Kidney (tissue), 14 donors: Measurements from ENCODE around the gene SLC30A3. TPM values are rescaled to one million over a fixed set of nuclear protein-coding genes. Genes with fewer than 3 reads are reported as not detected.

Experiments used
- DNase-seq, 5 donors: peaks; one replicate each; pipeline ENCODE4 v3.0.0-alpha.2; 2013 to 2020
- FAIRE-seq: peaks from 2 replicates; lab custom pipeline; 2012; peaks lifted over from hg19 to GRCh38; lab: Jason Lieb, UNC
- H3K27ac ChIP-seq, 2 donors: one replicate each; pipeline ENCODE4 v1.7.0; 2013; ENCODE audit warnings: low read depth in 2 of 2, low read length in 2 of 2, inconsistent platforms in 1 of 2
- H3K27me3 ChIP-seq: one replicate; pipeline ENCODE4 v1.7.1; 2013; ENCODE audit warnings: low read length, inconsistent platforms; ENCODE audit not compliant: control insufficient read depth, insufficient read depth
- H3K36me3 ChIP-seq, 3 donors: one replicate each; pipeline versions ENCODE4 v1.7.0 to v1.7.1; 2013; ENCODE audit warnings: low read length in 3 of 3, control low read depth in 1 of 3, inconsistent platforms in 1 of 3; ENCODE audit not compliant: insufficient read depth in 3 of 3, control insufficient read depth in 2 of 3
- H3K4me1 ChIP-seq, 3 donors: one replicate each; pipeline versions ENCODE4 v1.7.0 to v1.7.1; 2013; ENCODE audit warnings: low read length in 3 of 3, inconsistent platforms in 1 of 3, low read depth in 1 of 3; ENCODE audit not compliant: control insufficient read depth in 2 of 3, insufficient read depth in 2 of 3
- H3K4me3 ChIP-seq, 3 donors: one replicate each; pipeline versions ENCODE4 v1.7.0 to v1.8.1; 2013; ENCODE audit warnings: low read length in 3 of 3, control low read depth in 1 of 3, inconsistent platforms in 1 of 3
- H3K9ac ChIP-seq, 3 donors: one replicate each; pipeline versions ENCODE4 v1.7.0 to v1.7.1; 2013; ENCODE audit warnings: low read length in 3 of 3, control low read depth in 1 of 3, inconsistent platforms in 1 of 3
- H3K9me3 ChIP-seq, 3 donors: one replicate each; pipeline versions ENCODE4 v1.7.0 to v1.7.1; 2013; ENCODE audit warnings: low read length in 3 of 3, control low read depth in 1 of 3, inconsistent platforms in 1 of 3; ENCODE audit not compliant: control insufficient read depth in 2 of 3, insufficient read depth in 1 of 3
- intact Hi-C: fragments of 100-400 bp; cut with DNase I; formaldehyde crosslinking; loops from one replicate; pipeline ENCODE4 v1.11.1; 2022
- polyA plus RNA-seq: library from polyadenylated mRNA; stranded (reverse); fragments of 350-450 nt; fragmentation: Illumina TruSeq; extraction: RNeasy Lipid Tissue Mini Kit (QIAGEN cat#74804); gene quantifications from one replicate; pipeline ENCODE4 v1.2.3, GENCODE V29; 2014; ENCODE audit warnings: low read depth, low replicate concordance; ENCODE audit not compliant: insufficient read depth
- total RNA-seq: library from RNA; stranded (reverse); fragmentation: NEBNext Ultra II Directional; extraction: Animal tissue kit (Norgen Biotek cat#: 25700); gene quantifications from one replicate; pipeline ENCODE4 v1.2.1, GENCODE V29; 2021
- TF ChIP-seq, protein P1 (sequence below): IDR thresholded peaks from 3 replicates; pipeline ENCODE4 v1.5.1; 2012; ENCODE audit warnings: mild to moderate bottlenecking, moderate library complexity, borderline replicate concordance; ENCODE audit not compliant: insufficient read depth; ENCODE audit errors: extremely low read depth
- donor health status: control.
- donor health status: control.
- donor health status: control.
- donor health status: control.
- donor health status: control.
- donor health status: DM: yes; HTN: yes; CAD: no.
- donor health status: Normal renal cell carcinoma (clear cell type).

The SLC30A3 gene
- total and polyA plus RNA-seq, 2 donors from 2014 or later = 0.31 TPM; not detected in 1

DNA sequence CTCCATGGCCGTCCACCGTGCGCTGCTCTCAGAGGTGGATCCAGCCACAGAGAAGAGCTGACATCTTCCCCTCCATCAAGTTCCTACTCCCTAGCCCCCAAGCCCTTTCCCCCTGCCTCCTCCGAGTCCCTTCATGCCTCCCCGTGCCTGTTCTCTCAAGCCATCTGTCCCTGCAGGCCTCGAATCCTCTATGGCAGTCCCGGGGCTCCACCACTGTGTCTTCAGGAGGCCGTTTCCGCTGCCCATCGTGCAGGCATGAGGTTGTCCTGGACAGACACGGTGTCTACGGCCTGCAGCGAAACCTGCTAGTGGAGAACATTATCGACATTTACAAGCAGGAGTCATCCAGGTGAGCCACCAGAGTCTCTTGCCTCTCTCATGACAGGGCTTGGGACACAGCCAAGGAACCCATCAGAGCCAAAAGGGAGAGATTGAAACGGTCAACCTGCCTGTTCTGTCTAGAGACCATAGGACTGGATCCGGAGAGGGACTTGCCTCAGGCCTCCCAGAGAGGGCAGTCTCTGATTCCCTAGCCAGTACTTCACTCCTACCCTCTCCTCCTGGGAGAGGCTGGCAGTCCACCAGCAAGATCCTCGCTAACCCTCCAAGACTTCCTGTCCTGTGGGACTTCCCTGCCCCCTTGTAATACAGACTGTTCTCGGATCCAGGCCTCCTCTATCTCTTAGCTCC is 35.7 kb upstream of the SLC30A3 start:
- FAIRE-seq = no peak
- no peak overlapping the region for H3K27ac ChIP-seq
- no peaks in the 10 kb centered on the region for H3K4me1 ChIP-seq
- no peak overlapping the region for H3K9ac ChIP-seq
- H3K4me3 ChIP-seq = no peak overlapping the region
- no peaks in the 10 kb centered on the region for H3K36me3 ChIP-seq
- no peaks in the 10 kb centered on the region for H3K9me3 ChIP-seq
- H3K27me3 ChIP-seq = no peaks in the 10 kb centered on the region
- TF ChIP-seq, protein P1, sequence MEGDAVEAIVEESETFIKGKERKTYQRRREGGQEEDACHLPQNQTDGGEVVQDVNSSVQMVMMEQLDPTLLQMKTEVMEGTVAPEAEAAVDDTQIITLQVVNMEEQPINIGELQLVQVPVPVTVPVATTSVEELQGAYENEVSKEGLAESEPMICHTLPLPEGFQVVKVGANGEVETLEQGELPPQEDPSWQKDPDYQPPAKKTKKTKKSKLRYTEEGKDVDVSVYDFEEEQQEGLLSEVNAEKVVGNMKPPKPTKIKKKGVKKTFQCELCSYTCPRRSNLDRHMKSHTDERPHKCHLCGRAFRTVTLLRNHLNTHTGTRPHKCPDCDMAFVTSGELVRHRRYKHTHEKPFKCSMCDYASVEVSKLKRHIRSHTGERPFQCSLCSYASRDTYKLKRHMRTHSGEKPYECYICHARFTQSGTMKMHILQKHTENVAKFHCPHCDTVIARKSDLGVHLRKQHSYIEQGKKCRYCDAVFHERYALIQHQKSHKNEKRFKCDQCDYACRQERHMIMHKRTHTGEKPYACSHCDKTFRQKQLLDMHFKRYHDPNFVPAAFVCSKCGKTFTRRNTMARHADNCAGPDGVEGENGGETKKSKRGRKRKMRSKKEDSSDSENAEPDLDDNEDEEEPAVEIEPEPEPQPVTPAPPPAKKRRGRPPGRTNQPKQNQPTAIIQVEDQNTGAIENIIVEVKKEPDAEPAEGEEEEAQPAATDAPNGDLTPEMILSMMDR = no peak
- intact Hi-C loops = no loop called here
- DNase-seq = peak in 1 of 5 donors; percentile 52

DNA sequence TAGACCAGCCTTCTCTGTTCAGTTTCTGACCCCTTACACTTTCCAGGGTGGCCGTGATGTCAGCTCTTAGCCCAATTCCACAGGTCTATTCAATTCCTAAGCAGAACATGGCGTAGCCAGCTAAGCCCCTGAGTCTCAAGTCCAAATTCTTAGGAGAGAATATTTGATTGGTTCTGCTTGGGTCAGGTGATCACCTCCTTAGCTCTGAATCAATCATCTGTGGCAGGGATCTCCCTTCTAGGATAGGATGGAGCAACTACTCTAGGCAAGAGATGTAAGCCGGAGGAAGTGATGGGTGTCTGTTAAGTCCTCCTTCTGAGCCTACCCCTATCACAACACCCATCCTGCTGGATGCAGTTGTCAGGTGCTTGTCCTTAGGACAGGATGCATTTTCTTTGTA is 34.3 kb upstream of the SLC30A3 start:
- H3K4me3 ChIP-seq = no peak overlapping the region
- H3K4me1 ChIP-seq = no peaks in the 10 kb centered on the region
- H3K36me3 ChIP-seq = no peaks in the 10 kb centered on the region
- intact Hi-C loops = no loop called here
- DNase-seq = peak in 1 of 5 donors; percentile 1
- TF ChIP-seq, protein P1 = no peak
- H3K27me3 ChIP-seq = no peaks in the 10 kb centered on the region
- H3K27ac ChIP-seq = no peak overlapping the region
- no peak overlapping the region for H3K9ac ChIP-seq
- no peak for FAIRE-seq
- H3K9me3 ChIP-seq = no peaks in the 10 kb centered on the region

DNA sequence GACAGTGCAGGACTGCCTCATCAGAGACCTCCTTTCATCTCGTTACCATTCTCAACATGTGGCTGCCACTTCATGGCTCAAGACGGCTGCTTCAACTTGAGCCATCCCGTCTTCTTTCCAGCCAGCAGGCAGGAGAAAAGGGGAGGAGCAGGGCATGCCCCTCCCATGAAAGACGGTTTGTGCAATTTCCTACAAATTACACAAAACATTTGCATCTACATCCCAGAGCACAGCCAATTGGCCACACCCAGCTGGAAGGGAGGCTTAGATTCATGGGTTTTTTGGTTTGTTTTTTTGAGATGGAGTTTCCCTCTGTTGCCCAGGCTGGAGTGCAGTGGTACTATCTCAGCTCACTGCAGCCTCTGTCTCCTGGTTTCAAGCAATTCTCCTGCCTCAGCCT is 33.6 kb upstream of the SLC30A3 start:
- TF ChIP-seq, protein P1 = no peak
- H3K9ac ChIP-seq = no peak overlapping the region
- no peaks in the 10 kb centered on the region for H3K36me3 ChIP-seq
- H3K4me1 ChIP-seq = no peaks in the 10 kb centered on the region
- H3K4me3 ChIP-seq = no peak overlapping the region
- H3K9me3 ChIP-seq = no peaks in the 10 kb centered on the region
- DNase-seq (peak in 1 of 5 donors; percentile 4), FAIRE-seq (no peak)
- intact Hi-C loops = no loop called here
- no peak overlapping the region for H3K27ac ChIP-seq
- no peaks in the 10 kb centered on the region for H3K27me3 ChIP-seq
